CD4-positive, alpha-beta T cell (primary cell): ENCODE results near the gene BUD13. TPM values are rescaled to one million over a fixed set of nuclear protein-coding genes. Genes with fewer than 3 reads are reported as not detected.

Experiments
- ATAC-seq: fragments of 200-7000 bp; cut with Tn5 transposase; one replicate; pipeline ENCODE4 v1.10.0; 2022; ENCODE audit warnings: mild to moderate bottlenecking; ENCODE audit not compliant: poor library complexity
- CTCF ChIA-PET: fragments of 350-600 bp; sonication (Branson Sonifier 250); formaldehyde crosslinking; loops from one replicate; lab custom pipeline; 2021; ENCODE audit warnings: antibody characterized with exemption, inconsistent platforms; lab: Charles Lee
- POLR2A ChIA-PET: fragments of 350-600 bp; sonication (Branson Sonifier 250); formaldehyde crosslinking; loops from one replicate; lab custom pipeline; 2021; ENCODE audit warnings: antibody characterized with exemption, inconsistent platforms; lab: Charles Lee
- DNase-seq, 14 experiments: peaks; one replicate each; pipeline ENCODE4 v3.0.0-alpha.2; 2013 to 2020; ENCODE audit warnings: mixed read lengths in 2 of 14
- H3K27ac ChIP-seq, 2 donors: one replicate each; pipeline versions ENCODE4 v1.5.1 to v1.7.0; 2013; ENCODE audit warnings: low read length in 2 of 2, low read depth in 1 of 2, mild to moderate bottlenecking in 1 of 2
- H3K27me3 ChIP-seq, 2 experiments: 1 replicate in 1 of 2; 2 replicates in 1 of 2; pipeline versions ENCODE4 v1.6.1 to v1.7.0; 2013; ENCODE audit warnings: low read length in 2 of 2, control low read depth in 1 of 2, mild to moderate bottlenecking in 1 of 2, moderate library complexity in 1 of 2; ENCODE audit not compliant: insufficient read depth in 2 of 2, control insufficient read depth in 1 of 2
- H3K36me3 ChIP-seq: one replicate; pipeline ENCODE4 v1.6.1; 2013; ENCODE audit warnings: low read length, control low read depth; ENCODE audit not compliant: insufficient read depth
- H3K4me1 ChIP-seq: one replicate; pipeline ENCODE4 v1.6.1; 2013; ENCODE audit warnings: low read length, control low read depth; ENCODE audit not compliant: insufficient read depth
- H3K4me3 ChIP-seq: one replicate; pipeline ENCODE4 v1.5.1; 2013; ENCODE audit warnings: mild to moderate bottlenecking, low read length, moderate library complexity
- H3K9me3 ChIP-seq, 2 experiments: 1 replicate in 1 of 2; 2 replicates in 1 of 2; pipeline versions ENCODE4 v1.6.1 to v1.7.0; 2013; ENCODE audit warnings: low read length in 2 of 2, mild to moderate bottlenecking in 2 of 2, control low read depth in 1 of 2, moderate library complexity in 1 of 2; ENCODE audit not compliant: control insufficient read depth in 1 of 2, insufficient read depth in 1 of 2
- H3K27ac Mint-ChIP-seq: one replicate; pipeline ENCODE4 v1.8.0; 2020; ENCODE audit warnings: mixed read lengths
- H3K27me3 Mint-ChIP-seq: one replicate; pipeline ENCODE4 v1.8.0; 2021; ENCODE audit warnings: mixed read lengths
- H3K36me3 Mint-ChIP-seq: one replicate; pipeline ENCODE4 v1.8.0; 2021; ENCODE audit warnings: low read depth, mixed read lengths
- H3K4me1 Mint-ChIP-seq: one replicate; pipeline ENCODE4 v1.8.0; 2021; ENCODE audit warnings: low read depth, mixed read lengths
- H3K4me3 Mint-ChIP-seq: one replicate; pipeline ENCODE4 v1.8.0; 2020; ENCODE audit warnings: mild to moderate bottlenecking, mixed read lengths
- H3K9me3 Mint-ChIP-seq: one replicate; pipeline ENCODE4 v1.8.0; 2020; ENCODE audit warnings: mixed read lengths
- intact Hi-C, 2 experiments: fragments of 100-400 bp; cut with DNase I in 1 of 2; cut with micrococcal nuclease in 1 of 2; formaldehyde crosslinking; loops; one replicate each; pipeline versions ENCODE4 v1.15.1 to v1.9.0; 2023 to 2025; cut with DNase I, micrococcal nuclease
- total RNA-seq, 174 experiments: library from RNA in 2 of 174; stranded (reverse) in 2 of 174; gene quantifications; one replicate each; pipeline ENCODE4 v1.2.3 and lab custom pipeline; 2021 to 2026
- TF ChIP-seq, protein P1 (sequence below): fragments of 200-600 bp; IDR thresholded peaks from one replicate; pipeline ENCODE4 v1.8.0; 2022; ENCODE audit warnings: antibody characterized with exemption, mild to moderate bottlenecking

The BUD13 gene
- total RNA-seq, 2 experiments from 2014 or later, result 9.2 to 10.1 TPM

DNA sequence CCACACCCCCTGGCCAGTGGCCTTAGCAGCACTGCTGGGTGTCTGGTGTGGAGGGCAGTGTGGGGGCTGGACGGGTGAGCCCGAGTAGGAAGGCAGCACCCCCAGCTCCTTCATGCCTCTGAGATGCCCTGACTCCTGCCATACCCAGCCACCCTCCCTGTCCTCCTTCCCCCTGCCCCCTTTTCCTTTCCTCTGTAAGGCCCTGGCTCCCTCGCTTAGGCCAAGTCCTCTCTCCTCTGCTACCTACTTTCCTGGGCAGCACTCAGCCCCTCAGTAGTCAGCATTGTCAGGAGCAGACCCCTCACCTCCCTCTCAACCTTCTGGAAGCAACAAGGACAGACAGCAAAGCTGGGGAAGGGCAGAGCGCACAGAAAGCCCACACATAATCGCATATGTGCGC lies 48.0 kb downstream of the BUD13 start:
- Histone ChIP-seq H3K9me3 (no peaks in the 10 kb centered on the region), H3K4me3 (no peak overlapping the region), H3K27me3 (peaks cover 3 to 5% of the 10 kb centered on the region in 2 experiments), H3K4me1 (no peaks in the 10 kb centered on the region), H3K27ac (no peak overlapping the region), H3K36me3 (no peaks in the 10 kb centered on the region)
- CTCF ChIA-PET, result no interaction called here
- ATAC-seq, result no peak
- POLR2A ChIA-PET, result no interaction called here
- Mint-ChIP-seq H3K4me3 (no peak overlapping the region), H3K36me3 (no peaks in the 10 kb centered on the region), H3K27me3 (peaks cover 12% of the 10 kb centered on the region), H3K4me1 (no peaks in the 10 kb centered on the region), H3K27ac (no peak overlapping the region), H3K9me3 (no peaks in the 10 kb centered on the region)
- intact Hi-C loops, result no loop called here
- TF ChIP-seq, protein P1, sequence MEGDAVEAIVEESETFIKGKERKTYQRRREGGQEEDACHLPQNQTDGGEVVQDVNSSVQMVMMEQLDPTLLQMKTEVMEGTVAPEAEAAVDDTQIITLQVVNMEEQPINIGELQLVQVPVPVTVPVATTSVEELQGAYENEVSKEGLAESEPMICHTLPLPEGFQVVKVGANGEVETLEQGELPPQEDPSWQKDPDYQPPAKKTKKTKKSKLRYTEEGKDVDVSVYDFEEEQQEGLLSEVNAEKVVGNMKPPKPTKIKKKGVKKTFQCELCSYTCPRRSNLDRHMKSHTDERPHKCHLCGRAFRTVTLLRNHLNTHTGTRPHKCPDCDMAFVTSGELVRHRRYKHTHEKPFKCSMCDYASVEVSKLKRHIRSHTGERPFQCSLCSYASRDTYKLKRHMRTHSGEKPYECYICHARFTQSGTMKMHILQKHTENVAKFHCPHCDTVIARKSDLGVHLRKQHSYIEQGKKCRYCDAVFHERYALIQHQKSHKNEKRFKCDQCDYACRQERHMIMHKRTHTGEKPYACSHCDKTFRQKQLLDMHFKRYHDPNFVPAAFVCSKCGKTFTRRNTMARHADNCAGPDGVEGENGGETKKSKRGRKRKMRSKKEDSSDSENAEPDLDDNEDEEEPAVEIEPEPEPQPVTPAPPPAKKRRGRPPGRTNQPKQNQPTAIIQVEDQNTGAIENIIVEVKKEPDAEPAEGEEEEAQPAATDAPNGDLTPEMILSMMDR, result no peak
- no peak for DNase-seq

DNA sequence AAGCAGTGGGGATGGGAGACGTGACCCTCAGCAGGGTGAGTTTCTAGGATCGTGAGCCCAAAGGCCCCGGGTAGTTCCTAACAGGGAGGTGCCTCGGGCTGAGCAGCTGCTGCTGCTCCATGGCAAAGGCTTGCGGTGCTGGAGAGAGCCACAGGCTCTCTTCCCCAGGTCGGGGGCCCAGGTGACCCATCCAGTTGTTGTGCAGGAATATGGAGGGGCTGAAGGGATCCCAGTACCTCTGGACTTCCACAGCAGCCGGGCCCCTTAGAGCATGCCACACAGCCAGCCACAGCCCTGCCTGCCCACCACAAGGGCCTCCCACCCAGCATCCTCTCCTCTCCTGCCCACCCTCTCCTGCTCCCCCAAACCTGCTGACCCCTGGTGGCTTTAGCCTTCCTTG lies 49.3 kb downstream of the BUD13 start:
- H3K9me3 Mint-ChIP-seq, result no peaks in the 10 kb centered on the region
- ATAC-seq (no peak), DNase-seq (no peak)
- intact Hi-C loops, result no loop called here
- no peaks in the 10 kb centered on the region for H3K36me3 Mint-ChIP-seq
- H3K27ac Mint-ChIP-seq, result no peak overlapping the region
- no peaks in the 10 kb centered on the region for H3K36me3 ChIP-seq
- peaks cover 3 to 5% of the 10 kb centered on the region in 2 experiments for H3K27me3 ChIP-seq
- TF ChIP-seq, protein P1, result no peak
- H3K27me3 Mint-ChIP-seq, result peaks cover 12% of the 10 kb centered on the region
- no peaks in the 10 kb centered on the region for H3K4me1 Mint-ChIP-seq
- H3K4me3 ChIP-seq, result no peak overlapping the region
- no peaks in the 10 kb centered on the region for H3K4me1 ChIP-seq
- no peak overlapping the region for H3K4me3 Mint-ChIP-seq
- CTCF ChIA-PET, result no interaction called here
- H3K9me3 ChIP-seq, result no peaks in the 10 kb centered on the region
- POLR2A ChIA-PET, result no interaction called here
- H3K27ac ChIP-seq, result no peak overlapping the region

- no peaks in the 10 kb centered on the region for H3K4me1 Mint-ChIP-seq
- ATAC-seq, result no peak
- H3K4me3 ChIP-seq, result no peak overlapping the region
- intact Hi-C loops, result no loop called here
- peaks cover 0 to 3% of the 10 kb centered on the region in 2 experiments for H3K27me3 ChIP-seq
- H3K27ac ChIP-seq, result no peak overlapping the region
- H3K27me3 Mint-ChIP-seq, result peaks cover 12% of the 10 kb centered on the region
- H3K9me3 Mint-ChIP-seq, result no peaks in the 10 kb centered on the region
- H3K36me3 ChIP-seq, result no peaks in the 10 kb centered on the region
- DNase-seq, result no peak
- no peaks in the 10 kb centered on the region for H3K36me3 Mint-ChIP-seq
- TF ChIP-seq, protein P1, result no peak
- CTCF ChIA-PET, result interaction anchor here (0.7 kb wide), 1 partner anchor 1400 kb away, joined by 3 read pairs; no protein-coding TSS in a partner anchor
- H3K9me3 ChIP-seq, result no peaks in the 10 kb centered on the region
- H3K27ac Mint-ChIP-seq, result no peak overlapping the region
- no peaks in the 10 kb centered on the region for H3K4me1 ChIP-seq
- H3K4me3 Mint-ChIP-seq, result no peak overlapping the region
- POLR2A ChIA-PET, result no interaction called here
Measured at GRCh38 chr11:116721988-116722387, 50.8 kb downstream of the BUD13 start.
